ENCODE results near the gene YWHAQ. TPM values are rescaled to one million over a fixed set of nuclear protein-coding genes. Genes with fewer than 3 reads are reported as not detected.

The YWHAQ gene
- total and polyA plus RNA-seq, 9 of the 15 experiments (the other 6 are each of a cell fraction or from before 2014, with no cell fraction given), result 63.1 to 359 (median 203) TPM

DNA sequence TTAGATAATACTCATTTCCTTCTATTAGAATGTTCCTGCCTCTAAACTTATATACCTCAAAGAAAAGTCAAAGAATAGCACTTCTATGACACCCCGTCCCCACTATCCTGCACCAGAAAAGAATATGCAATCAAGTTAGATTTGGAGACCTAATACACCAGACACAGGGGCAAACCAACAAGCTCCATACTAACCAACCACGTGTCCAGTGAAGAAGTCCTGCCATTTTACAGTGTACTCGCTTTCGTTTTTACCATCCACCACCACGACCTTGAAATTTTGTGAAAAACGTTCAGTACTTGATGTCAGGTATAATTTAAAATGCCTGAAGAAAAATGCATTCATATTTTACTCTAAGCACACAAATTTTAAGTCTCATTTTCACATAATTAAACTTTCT is 94.3 kb downstream of the YWHAQ start (continued):
- TF ChIP-seq, protein P1, sequence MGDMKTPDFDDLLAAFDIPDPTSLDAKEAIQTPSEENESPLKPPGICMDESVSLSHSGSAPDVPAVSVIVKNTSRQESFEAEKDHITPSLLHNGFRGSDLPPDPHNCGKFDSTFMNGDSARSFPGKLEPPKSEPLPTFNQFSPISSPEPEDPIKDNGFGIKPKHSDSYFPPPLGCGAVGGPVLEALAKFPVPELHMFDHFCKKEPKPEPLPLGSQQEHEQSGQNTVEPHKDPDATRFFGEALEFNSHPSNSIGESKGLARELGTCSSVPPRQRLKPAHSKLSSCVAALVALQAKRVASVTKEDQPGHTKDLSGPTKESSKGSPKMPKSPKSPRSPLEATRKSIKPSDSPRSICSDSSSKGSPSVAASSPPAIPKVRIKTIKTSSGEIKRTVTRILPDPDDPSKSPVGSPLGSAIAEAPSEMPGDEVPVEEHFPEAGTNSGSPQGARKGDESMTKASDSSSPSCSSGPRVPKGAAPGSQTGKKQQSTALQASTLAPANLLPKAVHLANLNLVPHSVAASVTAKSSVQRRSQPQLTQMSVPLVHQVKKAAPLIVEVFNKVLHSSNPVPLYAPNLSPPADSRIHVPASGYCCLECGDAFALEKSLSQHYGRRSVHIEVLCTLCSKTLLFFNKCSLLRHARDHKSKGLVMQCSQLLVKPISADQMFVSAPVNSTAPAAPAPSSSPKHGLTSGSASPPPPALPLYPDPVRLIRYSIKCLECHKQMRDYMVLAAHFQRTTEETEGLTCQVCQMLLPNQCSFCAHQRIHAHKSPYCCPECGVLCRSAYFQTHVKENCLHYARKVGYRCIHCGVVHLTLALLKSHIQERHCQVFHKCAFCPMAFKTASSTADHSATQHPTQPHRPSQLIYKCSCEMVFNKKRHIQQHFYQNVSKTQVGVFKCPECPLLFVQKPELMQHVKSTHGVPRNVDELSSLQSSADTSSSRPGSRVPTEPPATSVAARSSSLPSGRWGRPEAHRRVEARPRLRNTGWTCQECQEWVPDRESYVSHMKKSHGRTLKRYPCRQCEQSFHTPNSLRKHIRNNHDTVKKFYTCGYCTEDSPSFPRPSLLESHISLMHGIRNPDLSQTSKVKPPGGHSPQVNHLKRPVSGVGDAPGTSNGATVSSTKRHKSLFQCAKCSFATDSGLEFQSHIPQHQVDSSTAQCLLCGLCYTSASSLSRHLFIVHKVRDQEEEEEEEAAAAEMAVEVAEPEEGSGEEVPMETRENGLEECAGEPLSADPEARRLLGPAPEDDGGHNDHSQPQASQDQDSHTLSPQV (IDR thresholded peaks at IDR 0.05), result no peak
- TF ChIP-seq, protein P2, sequence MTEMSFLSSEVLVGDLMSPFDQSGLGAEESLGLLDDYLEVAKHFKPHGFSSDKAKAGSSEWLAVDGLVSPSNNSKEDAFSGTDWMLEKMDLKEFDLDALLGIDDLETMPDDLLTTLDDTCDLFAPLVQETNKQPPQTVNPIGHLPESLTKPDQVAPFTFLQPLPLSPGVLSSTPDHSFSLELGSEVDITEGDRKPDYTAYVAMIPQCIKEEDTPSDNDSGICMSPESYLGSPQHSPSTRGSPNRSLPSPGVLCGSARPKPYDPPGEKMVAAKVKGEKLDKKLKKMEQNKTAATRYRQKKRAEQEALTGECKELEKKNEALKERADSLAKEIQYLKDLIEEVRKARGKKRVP (CRISPR knock-in tag; IDR thresholded peaks at IDR 0.05), result no peak
- TF ChIP-seq DLX4 (CRISPR knock-in tag; IDR thresholded peaks at IDR 0.05), result no peak

DNA sequence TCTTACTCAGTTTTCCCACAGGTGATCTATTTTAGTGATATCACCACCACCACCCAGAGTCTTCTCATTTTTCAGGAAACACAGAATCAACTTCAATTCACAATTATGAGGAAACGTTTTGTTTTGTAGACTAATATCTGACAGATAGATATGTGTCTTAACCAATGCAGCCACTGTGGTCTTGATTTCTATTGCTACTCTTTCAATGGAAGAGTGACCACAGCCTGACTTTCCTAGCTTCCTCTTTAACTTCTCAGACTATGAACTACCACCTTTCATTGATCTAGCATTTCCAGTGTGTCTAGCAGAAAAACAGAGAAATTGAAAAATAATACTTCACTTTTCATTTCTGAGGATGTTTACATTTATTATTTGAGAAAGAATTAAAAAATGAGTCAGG is 95.6 kb downstream of the YWHAQ start:
- H3K27ac ChIP-seq (ENCODE audit: extremely low read depth, low read depth, low read length), result no peak overlapping the region
- intact Hi-C loops (cut with micrococcal nuclease) (no loop called here), in situ Hi-C loops (cut with MboI) (no loop called here)
- no peak overlapping the region for H2AFZ ChIP-seq (ENCODE audit: low read depth, low read length)
- H3K27me3 ChIP-seq (ENCODE audit: control insufficient read depth in 2 of 2, insufficient read depth in 2 of 2, low read length in 2 of 2), result no peaks in the 10 kb centered on the region
- no TSS peak for BruUV-seq (replicated peaks)
- ChIA-PET CTCF (ENCODE audit: low intra/inter-chr PET ratio) (no interaction called here), POLR2A (interaction anchor here (0.5 to 2.8 kb wide), 4 partner anchors 11 to 227 kb away, joined by 3 to 10 read pairs (median 3); partner anchors contain the start of gene ADAM17)
- no peak overlapping the region for H3K9ac ChIP-seq (ENCODE audit: insufficient read depth in 1 of 2, low read depth in 2 of 2, low read length in 2 of 2)
- DNase-seq (ENCODE audit: extremely low read depth in 1 of 4, low spot score in 3 of 4), result no peak
- H3K4me3 ChIP-seq, result no peak overlapping the region
- H3K9me1 ChIP-seq (ENCODE audit: control insufficient read depth, insufficient read depth, low read length), result no peaks in the 10 kb centered on the region
- peaks cover 36% of the 10 kb centered on the region; the same call in 1 of the 3 replicates for H3K36me3 ChIP-seq (ENCODE audit: control insufficient read depth, insufficient read depth, low read length)
- no peaks in the 10 kb centered on the region for H3K9me3 ChIP-seq (replicated peaks; ENCODE audit: control insufficient read depth, insufficient read depth, low read depth, low read length)
- WGBS (ENCODE audit: insufficient coverage, low coverage, missing lambda C conversion rate), result 25% methylated on average over 1 of the region's 1 CpG
- peaks cover 4% of the 10 kb centered on the region; the same call in 2 of the 3 replicates for H3K79me2 ChIP-seq (ENCODE audit: control insufficient read depth, insufficient read depth, low read length)
- no peaks in the 10 kb centered on the region for H3K4me1 ChIP-seq (replicated peaks in 1 of 2; ENCODE audit: control insufficient read depth in 2 of 2, insufficient read depth in 2 of 2, low read length in 2 of 2)
- no peaks in the 10 kb centered on the region for H4K20me1 ChIP-seq (replicated peaks; ENCODE audit: control insufficient read depth, insufficient read depth, low read length)
- no peak for ATAC-seq
- H3K4me2 ChIP-seq (ENCODE audit: insufficient read depth, low read length), result no peak overlapping the region
- FAIRE-seq, result no peak
- TF ChIP-seq RFX1 (IDR thresholded peaks at IDR 0.05) (no peak), ATF2 (CRISPR knock-in tag; IDR thresholded peaks at IDR 0.05) (no peak), PHB (CRISPR knock-in tag; IDR thresholded peaks at IDR 0.05) (no peak), ZBTB49 (CRISPR knock-in tag; IDR thresholded peaks at IDR 0.05; ENCODE audit: borderline replicate concordance) (no peak), CBX3 (IDR thresholded peaks at IDR 0.05; ENCODE audit: borderline replicate concordance in 1 of 2, low read length in 2 of 2) (no peak), ZEB2 (IDR thresholded peaks at IDR 0.05) (no peak), PHF20 (IDR thresholded peaks at IDR 0.05; ENCODE audit: partially characterized antibody) (no peak), SMARCE1 (IDR thresholded peaks at IDR 0.05) (no peak)

All from K562 (cell line).